Stimulated activated CD8-positive, alpha-beta memory T cell treated with anti-CD3 and anti-CD28 coated beads, Interleukin-7, amount 100 ng/mL, for 4 hours (primary cell): Measurements from ENCODE around the gene TMEM18.

Experiments used
- DNase-seq, 2 donors: peaks; one replicate each; pipeline ENCODE4 v3.0.0-alpha.2; 2020; ENCODE audit warnings: low read depth in 2 of 2

TMEM18 gene

GRCh38 chr2:620471-621302 lies 56.5 kb downstream of the TMEM18 start:
- no peak for DNase-seq

- DNase-seq = no peak
Observed at GRCh38 chr2:620004-620403, 57.2 kb downstream of the TMEM18 start.

- no peak for DNase-seq
Observed at GRCh38 chr2:618422-618990, 58.7 kb downstream of the TMEM18 start.

GRCh38 chr2:618005-618404 lies 59.2 kb downstream of the TMEM18 start:
- no peak for DNase-seq
